Dedifferentiated amniotic fluid mesenchymal stem cell (primary cell): ENCODE results near the gene SLC6A12.
"Not testable (repeated sequence)": the region's sequence is repeated elsewhere in the genome, so short reads cannot be mapped to it uniquely, and the experiment has no call there.

Experiments
- DNase-seq: peaks from one replicate; pipeline ENCODE4 v3.0.0-alpha.2; 2016; ENCODE audit errors: extremely low spot score

Gene SLC6A12

GRCh38 chr12:217029-217428 is 3.1 kb upstream of the SLC6A12 start:
- not testable (repeated sequence) for DNase-seq

GRCh38 chr12:215116-215515 is 1.2 kb upstream of the SLC6A12 start:
- DNase-seq: no peak

GRCh38 chr12:213527-213932 is 427 bp downstream of the SLC6A12 start:
- no peak for DNase-seq

- no peak for DNase-seq
These were observed 1.0 kb downstream of the SLC6A12 start for GRCh38 chr12:212715-213526.

GRCh38 chr12:212415-212714 is 1.6 kb downstream of the SLC6A12 start:
- DNase-seq: no peak

- DNase-seq: no peak
These were observed 2.1 kb downstream of the SLC6A12 start for GRCh38 chr12:211639-212414.

GRCh38 chr12:211142-211465 is 2.9 kb downstream of the SLC6A12 start:
- no peak for DNase-seq

- no peak for DNase-seq
These were observed 3.4 kb downstream of the SLC6A12 start for GRCh38 chr12:210277-211141.

GRCh38 chr12:209851-210250 is 4.1 kb downstream of the SLC6A12 start:
- DNase-seq: no peak

- DNase-seq: no peak
These were observed 4.7 kb downstream of the SLC6A12 start for GRCh38 chr12:209246-209645.

- DNase-seq: no peak
These were observed 5.1 kb downstream of the SLC6A12 start for GRCh38 chr12:208813-209212.

- no peak for DNase-seq
These were observed 6.2 kb downstream of the SLC6A12 start for GRCh38 chr12:207804-208203.

- DNase-seq: no peak
These were observed 7.1 kb downstream of the SLC6A12 start for GRCh38 chr12:206746-207440.

- DNase-seq: no peak
These were observed 8.9 kb downstream of the SLC6A12 start for GRCh38 chr12:205026-205425.

- DNase-seq: no peak
These were observed 9.7 kb downstream of the SLC6A12 start for GRCh38 chr12:204261-204678.

GRCh38 chr12:203462-204260 is 10.3 kb downstream of the SLC6A12 start:
- DNase-seq: no peak

- no peak for DNase-seq
These were observed 10.9 kb downstream of the SLC6A12 start for GRCh38 chr12:203074-203461.

- no peak for DNase-seq
These were observed 11.8 kb downstream of the SLC6A12 start for GRCh38 chr12:202081-202731.

GRCh38 chr12:201361-201760 is 12.6 kb downstream of the SLC6A12 start:
- no peak for DNase-seq

- no peak for DNase-seq
These were observed 15.3 kb downstream of the SLC6A12 start for GRCh38 chr12:198705-199104.
